Keratinocyte (primary cell): ENCODE data around the gene GLTPD2. TPM values are rescaled to one million over a fixed set of nuclear protein-coding genes. Genes with fewer than 3 reads are reported as not detected.

ENCODE experiments used
- DNase-seq: peaks from one replicate; pipeline ENCODE4 v3.0.0-alpha.2; 2011; ENCODE audit warnings: low read depth, missing footprints, low spot score
- FAIRE-seq: peaks from 2 replicates; lab custom pipeline; 2011; peaks lifted over from hg19 to GRCh38; lab: Jason Lieb, UNC
- H2AFZ ChIP-seq: 2 replicates; pipeline ENCODE4 v1.6.0; 2012; ENCODE audit warnings: low read length, control low read depth, inconsistent platforms; ENCODE audit not compliant: control insufficient read depth
- H3K27ac ChIP-seq: 2 replicates; pipeline ENCODE4 v1.5.1; 2011; ENCODE audit warnings: low read length; ENCODE audit not compliant: control insufficient read depth, insufficient read depth
- H3K27me3 ChIP-seq: 3 replicates; pipeline ENCODE4 v1.6.0; 2011; ENCODE audit warnings: low read length; ENCODE audit not compliant: control insufficient read depth, insufficient read depth; ENCODE audit errors: extremely low read depth
- H3K36me3 ChIP-seq, 2 experiments: 2 replicates in 1 of 2; 3 replicates in 1 of 2; pipeline ENCODE4 v1.5.1; 2011; ENCODE audit warnings: low read length in 2 of 2, mild to moderate bottlenecking in 1 of 2; ENCODE audit not compliant: control insufficient read depth in 2 of 2, insufficient read depth in 2 of 2; ENCODE audit errors: extremely low read depth in 1 of 2
- H3K4me1 ChIP-seq: 3 replicates; pipeline ENCODE4 v1.5.1; 2011; ENCODE audit warnings: low read length; ENCODE audit not compliant: control insufficient read depth, insufficient read depth; ENCODE audit errors: extremely low read depth
- H3K4me2 ChIP-seq: 3 replicates; pipeline ENCODE4 v1.6.0; 2011; ENCODE audit warnings: low read depth, low read length; ENCODE audit not compliant: control insufficient read depth, insufficient read depth; ENCODE audit errors: extremely low read depth
- H3K4me3 ChIP-seq, 3 experiments: fragments of 200-600 bp in 1 of 3; sonication (generic) in 1 of 3; 2 replicates in 2 of 3; 3 replicates in 1 of 3; pipeline ENCODE4 v1.5.1; 2011 to 2016; ENCODE audit warnings: low read length in 3 of 3, mild to moderate bottlenecking in 3 of 3, control low read depth in 2 of 3, inconsistent platforms in 1 of 3, low read depth in 1 of 3, mixed read lengths in 1 of 3, mixed run types in 1 of 3, moderate library complexity in 1 of 3; ENCODE audit not compliant: control insufficient read depth in 2 of 3, insufficient read depth in 2 of 3; ENCODE audit errors: extremely low read depth in 1 of 3
- H3K79me2 ChIP-seq: 2 replicates; pipeline ENCODE4 v1.6.0; 2012; ENCODE audit warnings: low read length; ENCODE audit not compliant: control insufficient read depth, insufficient read depth
- H3K9ac ChIP-seq: 3 replicates; pipeline ENCODE4 v1.6.0; 2011; ENCODE audit warnings: low read length; ENCODE audit not compliant: control insufficient read depth, insufficient read depth; ENCODE audit errors: extremely low read depth
- H3K9me1 ChIP-seq: 3 replicates; pipeline ENCODE4 v1.6.0; 2011; ENCODE audit warnings: low read length; ENCODE audit not compliant: control insufficient read depth, insufficient read depth; ENCODE audit errors: extremely low read depth
- H3K9me3 ChIP-seq: 2 replicates; pipeline ENCODE4 v1.5.1; 2012; ENCODE audit warnings: low read depth, low read length; ENCODE audit not compliant: control insufficient read depth
- H4K20me1 ChIP-seq: 3 replicates; pipeline ENCODE4 v1.6.0; 2011; ENCODE audit warnings: low read length; ENCODE audit not compliant: control insufficient read depth, insufficient read depth; ENCODE audit errors: extremely low read depth
- CTCF ChIP-seq, 3 experiments: IDR thresholded peaks in 1 of 3; conservative IDR thresholded peaks in 1 of 3; optimal IDR thresholded peaks in 1 of 3; 2 replicates in 2 of 3; 3 replicates in 1 of 3; pipeline versions ENCODE3 to v1.5.1; 2011; ENCODE audit warnings: low read length in 3 of 3, mild to moderate bottlenecking in 3 of 3, moderate library complexity in 2 of 3, control low read depth in 1 of 3, inconsistent platforms in 1 of 3; ENCODE audit not compliant: insufficient read depth in 2 of 3; ENCODE audit errors: extremely low read depth in 1 of 3
- EZH2 ChIP-seq: IDR thresholded peaks from one replicate; pipeline ENCODE4 v1.6.1; 2012; ENCODE audit warnings: inconsistent platforms, mild to moderate bottlenecking, low read length, moderate library complexity
- dilution Hi-C: fragments of 300-500 bp; cut with MboI; formaldehyde crosslinking; loops from one replicate; pipeline ENCODE4 v1.7.0; 2020; ENCODE audit warnings: low sequenced_read_pairs; ENCODE audit not compliant: extremely low pct_ligation_motif_present
- polyA plus RNA-seq, 5 experiments: library from polyadenylated mRNA; depleted of rRNA in 3 of 5; stranded (reverse) in 3 of 5; stranded (forward) in 1 of 5; unstranded in 1 of 5; fragments of >200 nt; gene quantifications; 1 replicate in 1 of 5; 2 replicates in 3 of 5; 3 replicates in 1 of 5; pipeline versions ENCODE4 v1.2.1 to v1.2.3, GENCODE V29; 2011 to 2012; ENCODE audit warnings: missing spikeins in 2 of 5, low read depth in 1 of 5, low replicate concordance in 1 of 5

Gene GLTPD2
- polyA plus RNA-seq, 1 donor (not counting 4 experiments of a cell fraction or from before 2014, with no cell fraction given), result not detected

DNA sequence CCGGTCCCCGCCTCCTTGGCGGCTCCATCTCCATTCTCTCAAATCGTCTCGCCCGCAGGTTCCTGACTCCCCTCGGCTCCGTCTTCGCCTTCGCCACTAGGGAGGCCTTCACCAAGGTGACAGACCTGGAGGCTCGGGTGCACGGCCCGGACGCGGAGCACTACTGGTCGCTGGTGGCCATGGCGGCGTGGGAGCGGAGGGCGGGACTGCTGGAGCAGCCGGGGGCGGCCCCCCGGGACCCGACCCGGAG lies 862 bp downstream of the GLTPD2 start:
- peaks cover 6% of the 10 kb centered on the region for H3K79me2 ChIP-seq
- dilution Hi-C loops, result no loop called here
- no peaks in the 10 kb centered on the region for H3K9me1 ChIP-seq
- DNase-seq (no peak), FAIRE-seq (no peak)
- peak overlapping the region; percentile 74 for H2AFZ ChIP-seq
- peaks cover 11% of the 10 kb centered on the region for H3K27me3 ChIP-seq
- peak overlapping the region; percentile 75 for H3K27ac ChIP-seq
- H3K9ac ChIP-seq, result peak overlapping the region; percentile 79
- no peak for TF ChIP-seq EZH2
- no peak for TF ChIP-seq CTCF (optimal IDR thresholded peaks at IDR 0.05 in 1 of 3, IDR thresholded peaks at IDR 0.05 in 1 of 3, conservative IDR thresholded peaks at IDR 0.05 in 1 of 3; ENCODE audit: extremely low read depth in 1 of 3, insufficient read depth in 2 of 3, low read length in 3 of 3)
- peaks cover 25% of the 10 kb centered on the region for H3K4me1 ChIP-seq
- H3K4me3 ChIP-seq, result peak overlapping the region; percentile 57 to 82 (median 68)
- H3K4me2 ChIP-seq, result peak overlapping the region; percentile 90
- H4K20me1 ChIP-seq, result no peaks in the 10 kb centered on the region
- no peaks in the 10 kb centered on the region for H3K36me3 ChIP-seq
- H3K9me3 ChIP-seq, result no peaks in the 10 kb centered on the region

GRCh38 chr17:4789951-4790704 lies 1.4 kb downstream of the GLTPD2 start:
- Histone ChIP-seq H3K79me2 (peaks cover 6% of the 10 kb centered on the region), H3K9me3 (no peaks in the 10 kb centered on the region), H3K27ac (peak overlapping the region; percentile 75), H3K27me3 (peaks cover 10% of the 10 kb centered on the region), H3K4me1 (peaks cover 25% of the 10 kb centered on the region), H3K9ac (peak overlapping the region; percentile 79), H2AFZ (peak overlapping the region; percentile 74), H3K4me3 (peak overlapping the region; percentile 57 to 82 (median 68)), H3K36me3 (no peaks in the 10 kb centered on the region), H3K9me1 (no peaks in the 10 kb centered on the region), H4K20me1 (no peaks in the 10 kb centered on the region), H3K4me2 (peak overlapping the region; percentile 90)
- dilution Hi-C loops, result no loop called here
- DNase-seq (peak; percentile 77), FAIRE-seq (peak; percentile 75)
- TF ChIP-seq CTCF (optimal IDR thresholded peaks at IDR 0.05 in 1 of 3, IDR thresholded peaks at IDR 0.05 in 1 of 3, conservative IDR thresholded peaks at IDR 0.05 in 1 of 3; ENCODE audit: extremely low read depth in 1 of 3, insufficient read depth in 2 of 3, low read length in 3 of 3) (peak; percentile 52 to 89 (median 82)), EZH2 (no peak)
